ENCODE data around the gene SMIM5. TPM values are rescaled to one million over a fixed set of nuclear protein-coding genes. Genes with fewer than 3 reads are reported as not detected.
A peak's percentile ranks its signal among the peaks of the same experiment; 100 is the strongest.

The SMIM5 gene
- polyA plus RNA-seq, 1 donor = 19.6 TPM

GRCh38 chr17:75665981-75666380, 32.7 kb downstream of the SMIM5 start:
- H3K27ac ChIP-seq (ENCODE audit: low read length) = no peak overlapping the region
- H3K9me3 ChIP-seq (ENCODE audit: control insufficient read depth, low read depth, low read length) = no peaks in the 10 kb centered on the region
- H3K36me3 ChIP-seq (ENCODE audit: control insufficient read depth, insufficient read depth, low read length) = peaks cover 39% of the 10 kb centered on the region
- peaks cover 17% of the 10 kb centered on the region for H3K4me1 ChIP-seq (ENCODE audit: control insufficient read depth, insufficient read depth, low read length)
- no peak for DNase-seq
- WGBS (ENCODE audit: insufficient coverage, low lambda C conversion rate) = 100% methylated on average over 1 of the region's 10 CpGs
- H3K27me3 ChIP-seq (ENCODE audit: control insufficient read depth, insufficient read depth, low read length) = no peaks in the 10 kb centered on the region
- peak overlapping the region; percentile 93 for H3K4me3 ChIP-seq (ENCODE audit: low read length)

GRCh38 chr17:75666959-75667790, 33.9 kb downstream of the SMIM5 start, which contains the start of the genes RECQL5 and SAP30BP:
Gene RECQL5, minus strand, starts transcription at chr17:75667154. Its CDS starts 597 bp downstream, at chr17:75666557.
Gene SAP30BP, plus strand, starts transcription at chr17:75667338. Its CDS starts 35 bp downstream, at chr17:75667373.
- Histone ChIP-seq H3K36me3 (ENCODE audit: control insufficient read depth, insufficient read depth, low read length) (peaks cover 37% of the 10 kb centered on the region), H3K27ac (ENCODE audit: low read length) (peak within 1 kb of the TSS; percentile 71), H3K4me1 (ENCODE audit: control insufficient read depth, insufficient read depth, low read length) (peaks cover 17% of the 10 kb centered on the region), H3K4me3 (ENCODE audit: low read length) (peak within 1 kb of the TSS; percentile 93), H3K27me3 (ENCODE audit: control insufficient read depth, insufficient read depth, low read length) (no peaks in the 10 kb centered on the region), H3K9me3 (ENCODE audit: control insufficient read depth, low read depth, low read length) (no peaks in the 10 kb centered on the region)
- 0% methylated on average over 3 of the region's 55 CpGs for WGBS (ENCODE audit: insufficient coverage, low lambda C conversion rate)
- peak; percentile 97 to 98 for DNase-seq

GRCh38 chr17:75667825-75668224, 34.6 kb downstream of the SMIM5 start:
- Histone ChIP-seq H3K36me3 (ENCODE audit: control insufficient read depth, insufficient read depth, low read length) (peaks cover 37% of the 10 kb centered on the region), H3K27me3 (ENCODE audit: control insufficient read depth, insufficient read depth, low read length) (no peaks in the 10 kb centered on the region), H3K4me3 (ENCODE audit: low read length) (peak overlapping the region; percentile 93), H3K4me1 (ENCODE audit: control insufficient read depth, insufficient read depth, low read length) (peaks cover 17% of the 10 kb centered on the region), H3K27ac (ENCODE audit: low read length) (peak overlapping the region; percentile 64), H3K9me3 (ENCODE audit: control insufficient read depth, low read depth, low read length) (no peaks in the 10 kb centered on the region)
- no peak for DNase-seq
- 17% methylated on average over 3 of the region's 4 CpGs for WGBS (ENCODE audit: insufficient coverage, low lambda C conversion rate)

DNA sequence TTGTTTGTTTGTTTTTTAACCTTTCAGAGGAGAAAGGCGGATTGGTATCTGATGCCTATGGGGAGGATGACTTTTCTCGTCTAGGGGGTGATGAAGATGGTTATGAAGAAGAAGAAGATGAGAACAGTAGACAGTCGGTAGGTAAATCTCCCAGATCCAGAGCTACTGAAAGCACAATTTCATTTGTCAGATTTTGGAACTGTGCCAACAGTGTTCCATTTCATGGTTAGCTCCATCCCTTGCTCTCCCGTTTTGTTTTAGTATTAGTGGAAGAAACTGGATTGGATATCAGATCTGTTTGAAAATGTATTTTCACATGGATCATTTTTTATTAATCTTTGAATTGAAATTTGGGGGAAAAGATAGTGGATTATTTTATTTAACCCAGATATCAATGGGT, 35.3 kb downstream of the SMIM5 start:
- Histone ChIP-seq H3K9me3 (ENCODE audit: control insufficient read depth, low read depth, low read length) (no peaks in the 10 kb centered on the region), H3K4me1 (ENCODE audit: control insufficient read depth, insufficient read depth, low read length) (peaks cover 17% of the 10 kb centered on the region), H3K36me3 (ENCODE audit: control insufficient read depth, insufficient read depth, low read length) (peaks cover 41% of the 10 kb centered on the region), H3K27ac (ENCODE audit: low read length) (no peak overlapping the region), H3K4me3 (ENCODE audit: low read length) (no peak overlapping the region), H3K27me3 (ENCODE audit: control insufficient read depth, insufficient read depth, low read length) (no peaks in the 10 kb centered on the region)
- DNase-seq = no peak
- WGBS (ENCODE audit: insufficient coverage, low lambda C conversion rate) = no CpG with 5 or more reads among the region's 4 CpGs

- Histone ChIP-seq H3K4me1 (ENCODE audit: control insufficient read depth, insufficient read depth, low read length) (peaks cover 14% of the 10 kb centered on the region), H3K27me3 (ENCODE audit: control insufficient read depth, insufficient read depth, low read length) (no peaks in the 10 kb centered on the region)
Observed at GRCh38 chr17:75670868-75671267, 37.6 kb downstream of the SMIM5 start.

GRCh38 chr17:75672011-75672410, 38.8 kb downstream of the SMIM5 start:
- Histone ChIP-seq H3K27me3 (ENCODE audit: control insufficient read depth, insufficient read depth, low read length) (no peaks in the 10 kb centered on the region), H3K4me1 (ENCODE audit: control insufficient read depth, insufficient read depth, low read length) (peaks cover 8% of the 10 kb centered on the region), H3K9me3 (ENCODE audit: control insufficient read depth, low read depth, low read length) (no peaks in the 10 kb centered on the region), H3K4me3 (ENCODE audit: low read length) (no peak overlapping the region), H3K36me3 (ENCODE audit: control insufficient read depth, insufficient read depth, low read length) (peaks cover 48% of the 10 kb centered on the region), H3K27ac (ENCODE audit: low read length) (no peak overlapping the region)
- no peak for DNase-seq
- 100% methylated on average over 1 of the region's 5 CpGs for WGBS (ENCODE audit: insufficient coverage, low lambda C conversion rate)

More at GRCh38 chr17:75670868-75671267, 37.6 kb downstream of the SMIM5 start:
- H3K36me3 ChIP-seq (ENCODE audit: control insufficient read depth, insufficient read depth, low read length) = peaks cover 45% of the 10 kb centered on the region
- no peak for DNase-seq
- H3K9me3 ChIP-seq (ENCODE audit: control insufficient read depth, low read depth, low read length) = no peaks in the 10 kb centered on the region
- no peak overlapping the region for H3K4me3 ChIP-seq (ENCODE audit: low read length)
- no peak overlapping the region for H3K27ac ChIP-seq (ENCODE audit: low read length)
- WGBS (ENCODE audit: insufficient coverage, low lambda C conversion rate) = no CpG with 5 or more reads among the region's 5 CpGs

GRCh38 chr17:75673487-75673886, 40.3 kb downstream of the SMIM5 start:
- H3K27me3 ChIP-seq (ENCODE audit: control insufficient read depth, insufficient read depth, low read length) = no peaks in the 10 kb centered on the region
- no peak overlapping the region for H3K4me3 ChIP-seq (ENCODE audit: low read length)
- WGBS (ENCODE audit: insufficient coverage, low lambda C conversion rate) = no CpG with 5 or more reads among the region's 4 CpGs
- no peak overlapping the region for H3K27ac ChIP-seq (ENCODE audit: low read length)
- H3K9me3 ChIP-seq (ENCODE audit: control insufficient read depth, low read depth, low read length) = no peaks in the 10 kb centered on the region
- peaks cover 1% of the 10 kb centered on the region for H3K4me1 ChIP-seq (ENCODE audit: control insufficient read depth, insufficient read depth, low read length)
- H3K36me3 ChIP-seq (ENCODE audit: control insufficient read depth, insufficient read depth, low read length) = peaks cover 54% of the 10 kb centered on the region
- no peak for DNase-seq

DNA sequence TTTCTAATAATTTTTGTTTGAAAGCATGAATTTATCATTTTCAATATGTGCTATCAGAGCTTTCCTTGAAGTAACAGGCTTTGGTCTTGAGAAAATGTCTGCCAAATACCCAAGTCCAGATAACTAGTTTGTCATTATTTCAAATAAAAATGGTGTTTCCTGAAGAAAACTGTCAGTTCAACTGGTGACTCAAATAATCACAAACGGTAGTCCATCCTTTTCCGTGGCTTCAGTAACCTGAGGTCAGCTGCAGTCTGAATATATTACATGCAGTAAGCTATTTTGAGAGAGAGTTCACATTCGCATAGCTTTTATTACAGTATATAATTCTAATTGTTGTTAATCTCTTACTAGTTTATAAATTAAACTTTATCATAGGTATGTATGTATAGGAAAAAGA, 43.2 kb downstream of the SMIM5 start:
- no peak for DNase-seq
- H3K27ac ChIP-seq (ENCODE audit: low read length) = no peak overlapping the region
- no peaks in the 10 kb centered on the region for H3K27me3 ChIP-seq (ENCODE audit: control insufficient read depth, insufficient read depth, low read length)
- peaks cover 52% of the 10 kb centered on the region for H3K36me3 ChIP-seq (ENCODE audit: control insufficient read depth, insufficient read depth, low read length)
- WGBS (ENCODE audit: insufficient coverage, low lambda C conversion rate) = no CpG with 5 or more reads among the region's 3 CpGs
- H3K9me3 ChIP-seq (ENCODE audit: control insufficient read depth, low read depth, low read length) = no peaks in the 10 kb centered on the region
- H3K4me3 ChIP-seq (ENCODE audit: low read length) = no peak overlapping the region
- H3K4me1 ChIP-seq (ENCODE audit: control insufficient read depth, insufficient read depth, low read length) = peaks cover 3% of the 10 kb centered on the region

GRCh38 chr17:75679706-75680211, 46.5 kb downstream of the SMIM5 start:
- Histone ChIP-seq H3K36me3 (ENCODE audit: control insufficient read depth, insufficient read depth, low read length) (peaks cover 28% of the 10 kb centered on the region), H3K9me3 (ENCODE audit: control insufficient read depth, low read depth, low read length) (no peaks in the 10 kb centered on the region), H3K4me1 (ENCODE audit: control insufficient read depth, insufficient read depth, low read length) (peaks cover 21% of the 10 kb centered on the region), H3K27ac (ENCODE audit: low read length) (no peak overlapping the region), H3K27me3 (ENCODE audit: control insufficient read depth, insufficient read depth, low read length) (no peaks in the 10 kb centered on the region), H3K4me3 (ENCODE audit: low read length) (no peak overlapping the region)
- no peak for DNase-seq
- WGBS (ENCODE audit: insufficient coverage, low lambda C conversion rate) = 63% methylated on average over 6 of the region's 11 CpGs

DNA sequence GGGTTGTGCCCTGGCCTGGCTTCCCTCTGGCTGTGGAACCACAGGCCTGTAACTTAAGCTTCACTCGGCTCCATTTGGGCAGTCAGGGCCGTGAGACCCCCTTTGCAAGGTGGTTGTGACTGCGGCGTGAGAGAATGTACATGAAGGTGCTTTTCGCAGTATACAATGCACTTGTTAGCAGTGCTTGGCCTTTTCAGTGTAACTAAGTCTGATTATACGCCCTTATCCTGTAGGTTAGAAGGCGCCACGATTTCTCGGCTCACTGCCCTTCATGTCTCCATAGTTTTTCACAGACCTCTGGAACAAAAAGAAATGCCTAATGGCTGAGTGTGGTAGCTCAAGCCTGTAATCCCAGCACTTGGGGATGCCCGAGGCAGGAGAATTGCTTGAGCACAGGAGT, 47.2 kb downstream of the SMIM5 start:
- Histone ChIP-seq H3K9me3 (ENCODE audit: control insufficient read depth, low read depth, low read length) (no peaks in the 10 kb centered on the region), H3K4me1 (ENCODE audit: control insufficient read depth, insufficient read depth, low read length) (peaks cover 28% of the 10 kb centered on the region), H3K27me3 (ENCODE audit: control insufficient read depth, insufficient read depth, low read length) (no peaks in the 10 kb centered on the region), H3K27ac (ENCODE audit: low read length) (no peak overlapping the region), H3K4me3 (ENCODE audit: low read length) (no peak overlapping the region), H3K36me3 (ENCODE audit: control insufficient read depth, insufficient read depth, low read length) (peaks cover 28% of the 10 kb centered on the region)
- no CpG with 5 or more reads among the region's 10 CpGs for WGBS (ENCODE audit: insufficient coverage, low lambda C conversion rate)
- no peak for DNase-seq

Measured in large intestine (tissue), 3 donors.